HepG2 (cell line): Measurements from ENCODE around the gene C1R. TPM values are rescaled to one million over a fixed set of nuclear protein-coding genes. Genes with fewer than 3 reads are reported as not detected.
A peak's percentile ranks its signal among the peaks of the same experiment; 100 is the strongest.

Experiments used
- ATM ChIP-seq: fragments of 450-650 bp; IDR thresholded peaks from 2 replicates; pipeline ENCODE4 v1.7.1; 2017; ENCODE audit warnings: mild to moderate bottlenecking, borderline replicate concordance
- FLYWCH1 ChIP-seq: sonication (generic); formaldehyde crosslinking; IDR thresholded peaks from 2 replicates; pipeline ENCODE4 v1.8.1; 2023; ENCODE audit warnings: mild to moderate bottlenecking, missing genetic modification reagents
- FOXK1 ChIP-seq: sonication (generic); formaldehyde crosslinking; IDR thresholded peaks from 2 replicates; pipeline ENCODE4 v1.4.0; 2020; ENCODE audit warnings: low read depth, missing genetic modification reagents, borderline replicate concordance
- HOXA3 ChIP-seq: sonication (generic); formaldehyde crosslinking; IDR thresholded peaks from 2 replicates; pipeline ENCODE4 v1.5.0; 2020; ENCODE audit warnings: missing genetic modification reagents
- KLF12 ChIP-seq: sonication (generic); formaldehyde crosslinking; IDR thresholded peaks from 2 replicates; pipeline ENCODE4 v1.4.0; 2020; ENCODE audit warnings: missing genetic modification reagents, borderline replicate concordance
- NCOA5 ChIP-seq: sonication (generic); formaldehyde crosslinking; IDR thresholded peaks from 2 replicates; pipeline ENCODE4 v1.4.0; 2020; ENCODE audit warnings: missing genetic modification reagents
- RFX3 ChIP-seq: IDR thresholded peaks from 2 replicates; pipeline ENCODE4 v1.6.1; 2016; ENCODE audit warnings: missing biosample characterization, missing genetic modification reagents
- SRSF4 ChIP-seq: fragments of 200-400 bp; formaldehyde crosslinking; IDR thresholded peaks from one replicate; pipeline ENCODE4 v1.6.1; 2018; ENCODE audit warnings: mild to moderate bottlenecking, low read depth, low read length, moderate library complexity; ENCODE audit not compliant: poor library complexity, severe bottlenecking
- TEAD2 ChIP-seq: sonication (generic); formaldehyde crosslinking; IDR thresholded peaks from 2 replicates; pipeline ENCODE4 v1.9.0; 2021; ENCODE audit warnings: missing genetic modification reagents
- ZNF143 ChIP-seq: sonication (generic); formaldehyde crosslinking; IDR thresholded peaks from 2 replicates; pipeline ENCODE4 v1.4.0; 2020; ENCODE audit warnings: missing genetic modification reagents
- ZNF256 ChIP-seq: sonication (generic); formaldehyde crosslinking; conservative IDR thresholded peaks from 2 replicates; pipeline ENCODE4 v1.4.0; 2020; ENCODE audit warnings: missing genetic modification reagents
- ZNF629 ChIP-seq: sonication (generic); formaldehyde crosslinking; conservative IDR thresholded peaks from 2 replicates; pipeline ENCODE4 v1.5.0; 2020; ENCODE audit warnings: missing genetic modification reagents
- ZNF766 ChIP-seq: sonication (generic); formaldehyde crosslinking; IDR thresholded peaks from 2 replicates; pipeline ENCODE4 v1.5.0; 2020; ENCODE audit warnings: missing genetic modification reagents, borderline replicate concordance
- polyA plus RNA-seq, 8 experiments: library from polyadenylated mRNA; depleted of rRNA in 3 of 8; stranded (reverse) in 7 of 8; unstranded in 1 of 8; fragments of >200 nt; fragmentation: Illumina TruSeq in 4 of 8; extraction: Trizol in 4 of 8; gene quantifications; 2 replicates each; pipeline versions ENCODE4 v1.2.1 to v1.2.3, GENCODE V29; 2011 to 2016; ENCODE audit warnings: low read depth in 4 of 8, missing spikeins in 1 of 8, mixed read lengths in 1 of 8; ENCODE audit not compliant: insufficient read depth in 1 of 8
- total RNA-seq, 5 experiments: library from RNA; depleted of rRNA; stranded (reverse); fragments of >200 nt; fragmentation: Illumina TruSeq; extraction: Trizol; gene quantifications; 2 replicates each; pipeline ENCODE4 v1.2.3, GENCODE V29; 2016; ENCODE audit warnings: low read depth in 1 of 5
- TF ChIP-seq, protein P1 (sequence below): IDR thresholded peaks from 2 replicates; pipeline ENCODE4 v1.6.1; 2018; ENCODE audit warnings: missing genetic modification reagents
- TF ChIP-seq, protein P2 (sequence below): IDR thresholded peaks from 2 replicates; pipeline ENCODE4 v1.6.1; 2016; ENCODE audit warnings: missing compliant biosample characterization, missing genetic modification reagents, borderline replicate concordance
- TF ChIP-seq, protein P3 (sequence below): sonication (generic); formaldehyde crosslinking; IDR thresholded peaks from 2 replicates; pipeline ENCODE4 v1.8.0; 2022; ENCODE audit warnings: mild to moderate bottlenecking, missing genetic modification reagents, borderline replicate concordance
- TF ChIP-seq, protein P4 (sequence below): sonication (generic); formaldehyde crosslinking; IDR thresholded peaks from 2 replicates; pipeline ENCODE4 v1.5.1; 2020; ENCODE audit warnings: missing genetic modification reagents, mild to moderate bottlenecking, borderline replicate concordance
- TF ChIP-seq, protein P5 (sequence below): sonication (generic); formaldehyde crosslinking; IDR thresholded peaks from 2 replicates; pipeline ENCODE4 v1.5.0; 2020; ENCODE audit warnings: missing genetic modification reagents
- TF ChIP-seq, protein P6 (sequence below): IDR thresholded peaks from 2 replicates; pipeline ENCODE4 v1.6.1; 2018; ENCODE audit warnings: missing genetic modification reagents, mild to moderate bottlenecking, missing compliant biosample characterization
- TF ChIP-seq, protein P7 (sequence below): sonication (generic); formaldehyde crosslinking; IDR thresholded peaks from 2 replicates; pipeline ENCODE4 v1.8.0; 2022; ENCODE audit warnings: missing genetic modification reagents, low read depth, mild to moderate bottlenecking, borderline replicate concordance

Gene C1R
- total and polyA plus RNA-seq, 2 of the 13 experiments (the other 11 are each of a cell fraction or from before 2014, with no cell fraction given), result 3.5 to 6.5 TPM

DNA sequence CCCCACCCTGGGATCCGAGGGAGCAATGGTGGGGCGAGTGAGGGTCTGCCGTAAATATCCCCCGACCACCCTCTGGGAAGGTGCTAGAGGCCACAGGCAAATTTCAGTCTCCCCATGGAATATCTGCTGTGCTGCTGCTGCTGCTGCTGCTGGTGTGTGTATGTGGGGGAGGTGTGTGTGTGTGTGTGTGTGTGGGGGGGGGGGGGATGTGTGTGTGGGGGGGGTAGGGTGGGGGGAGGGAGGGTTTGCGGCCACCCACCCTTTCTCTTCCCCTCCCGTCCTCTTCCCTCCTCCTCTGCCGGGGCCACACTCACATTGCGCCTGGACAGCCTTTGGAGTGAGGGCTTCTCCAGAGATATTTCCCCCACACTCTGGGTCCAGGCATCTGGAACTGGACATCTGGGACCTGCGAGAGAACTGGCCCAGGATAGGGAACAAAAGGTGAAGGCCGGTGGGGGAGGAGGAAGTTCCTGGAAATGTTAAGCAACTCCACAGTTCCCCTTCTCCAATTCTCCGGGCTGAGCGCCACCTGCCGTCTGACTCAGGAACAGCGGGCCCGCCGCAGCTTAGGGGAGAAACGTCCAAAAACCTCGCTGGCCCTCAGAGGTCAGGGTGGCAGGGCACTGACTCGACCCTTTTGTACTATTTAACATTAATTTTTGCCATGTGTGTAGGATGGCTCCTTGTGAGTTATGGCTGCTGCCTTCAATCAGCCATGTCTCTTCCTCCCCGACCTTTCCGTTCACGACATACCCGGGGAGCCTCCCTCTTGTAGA is 16.7 kb upstream of the C1R start, which contains the start of gene C1RL (continued):
- TF ChIP-seq ZNF766 (CRISPR knock-in tag) (no peak), FOXK1 (CRISPR knock-in tag) (peak; percentile 21; the same call in 1 of the 2 replicates), NCOA5 (CRISPR knock-in tag) (no peak), ZNF629 (CRISPR knock-in tag) (no peak), ATM (no peak), TEAD2 (CRISPR knock-in tag) (no peak), RFX3 (CRISPR knock-in tag) (no peak), HOXA3 (CRISPR knock-in tag) (peak; percentile 66; the same call in 1 of the 2 replicates), ZNF143 (CRISPR knock-in tag) (no peak), SRSF4 (no peak), ZNF256 (CRISPR knock-in tag) (no peak), KLF12 (CRISPR knock-in tag) (no peak), FLYWCH1 (no peak)
- TF ChIP-seq, protein P1, sequence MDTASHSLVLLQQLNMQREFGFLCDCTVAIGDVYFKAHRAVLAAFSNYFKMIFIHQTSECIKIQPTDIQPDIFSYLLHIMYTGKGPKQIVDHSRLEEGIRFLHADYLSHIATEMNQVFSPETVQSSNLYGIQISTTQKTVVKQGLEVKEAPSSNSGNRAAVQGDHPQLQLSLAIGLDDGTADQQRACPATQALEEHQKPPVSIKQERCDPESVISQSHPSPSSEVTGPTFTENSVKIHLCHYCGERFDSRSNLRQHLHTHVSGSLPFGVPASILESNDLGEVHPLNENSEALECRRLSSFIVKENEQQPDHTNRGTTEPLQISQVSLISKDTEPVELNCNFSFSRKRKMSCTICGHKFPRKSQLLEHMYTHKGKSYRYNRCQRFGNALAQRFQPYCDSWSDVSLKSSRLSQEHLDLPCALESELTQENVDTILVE, result no peak
- TF ChIP-seq, protein P2, sequence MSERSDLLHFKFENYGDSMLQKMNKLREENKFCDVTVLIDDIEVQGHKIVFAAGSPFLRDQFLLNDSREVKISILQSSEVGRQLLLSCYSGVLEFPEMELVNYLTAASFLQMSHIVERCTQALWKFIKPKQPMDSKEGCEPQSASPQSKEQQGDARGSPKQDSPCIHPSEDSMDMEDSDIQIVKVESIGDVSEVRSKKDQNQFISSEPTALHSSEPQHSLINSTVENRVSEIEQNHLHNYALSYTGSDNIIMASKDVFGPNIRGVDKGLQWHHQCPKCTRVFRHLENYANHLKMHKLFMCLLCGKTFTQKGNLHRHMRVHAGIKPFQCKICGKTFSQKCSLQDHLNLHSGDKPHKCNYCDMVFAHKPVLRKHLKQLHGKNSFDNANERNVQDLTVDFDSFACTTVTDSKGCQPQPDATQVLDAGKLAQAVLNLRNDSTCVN, result peak; percentile 63; the same call in 1 of the 2 replicates
- TF ChIP-seq, protein P3, sequence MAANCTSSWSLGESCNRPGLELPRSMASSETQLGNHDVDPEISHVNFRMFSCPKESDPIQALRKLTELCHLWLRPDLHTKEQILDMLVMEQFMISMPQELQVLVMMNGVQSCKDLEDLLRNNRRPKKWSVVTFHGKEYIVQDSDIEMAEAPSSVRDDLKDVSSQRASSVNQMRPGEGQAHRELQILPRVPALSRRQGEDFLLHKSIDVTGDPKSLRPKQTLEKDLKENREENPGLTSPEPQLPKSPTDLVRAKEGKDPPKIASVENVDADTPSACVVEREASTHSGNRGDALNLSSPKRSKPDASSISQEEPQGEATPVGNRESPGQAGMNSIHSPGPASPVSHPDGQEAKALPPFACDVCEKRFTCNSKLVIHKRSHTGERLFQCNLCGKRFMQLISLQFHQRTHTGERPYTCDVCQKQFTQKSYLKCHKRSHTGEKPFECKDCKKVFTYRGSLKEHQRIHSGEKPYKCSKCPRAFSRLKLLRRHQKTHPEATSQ, result no peak
- TF ChIP-seq, protein P4, sequence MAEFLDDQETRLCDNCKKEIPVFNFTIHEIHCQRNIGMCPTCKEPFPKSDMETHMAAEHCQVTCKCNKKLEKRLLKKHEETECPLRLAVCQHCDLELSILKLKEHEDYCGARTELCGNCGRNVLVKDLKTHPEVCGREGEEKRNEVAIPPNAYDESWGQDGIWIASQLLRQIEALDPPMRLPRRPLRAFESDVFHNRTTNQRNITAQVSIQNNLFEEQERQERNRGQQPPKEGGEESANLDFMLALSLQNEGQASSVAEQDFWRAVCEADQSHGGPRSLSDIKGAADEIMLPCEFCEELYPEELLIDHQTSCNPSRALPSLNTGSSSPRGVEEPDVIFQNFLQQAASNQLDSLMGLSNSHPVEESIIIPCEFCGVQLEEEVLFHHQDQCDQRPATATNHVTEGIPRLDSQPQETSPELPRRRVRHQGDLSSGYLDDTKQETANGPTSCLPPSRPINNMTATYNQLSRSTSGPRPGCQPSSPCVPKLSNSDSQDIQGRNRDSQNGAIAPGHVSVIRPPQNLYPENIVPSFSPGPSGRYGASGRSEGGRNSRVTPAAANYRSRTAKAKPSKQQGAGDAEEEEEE, result no peak; the same call in 1 of the 2 replicates
- TF ChIP-seq, protein P5, sequence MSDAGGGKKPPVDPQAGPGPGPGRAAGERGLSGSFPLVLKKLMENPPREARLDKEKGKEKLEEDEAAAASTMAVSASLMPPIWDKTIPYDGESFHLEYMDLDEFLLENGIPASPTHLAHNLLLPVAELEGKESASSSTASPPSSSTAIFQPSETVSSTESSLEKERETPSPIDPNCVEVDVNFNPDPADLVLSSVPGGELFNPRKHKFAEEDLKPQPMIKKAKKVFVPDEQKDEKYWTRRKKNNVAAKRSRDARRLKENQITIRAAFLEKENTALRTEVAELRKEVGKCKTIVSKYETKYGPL (CRISPR knock-in tag), result no peak
- TF ChIP-seq, protein P6, sequence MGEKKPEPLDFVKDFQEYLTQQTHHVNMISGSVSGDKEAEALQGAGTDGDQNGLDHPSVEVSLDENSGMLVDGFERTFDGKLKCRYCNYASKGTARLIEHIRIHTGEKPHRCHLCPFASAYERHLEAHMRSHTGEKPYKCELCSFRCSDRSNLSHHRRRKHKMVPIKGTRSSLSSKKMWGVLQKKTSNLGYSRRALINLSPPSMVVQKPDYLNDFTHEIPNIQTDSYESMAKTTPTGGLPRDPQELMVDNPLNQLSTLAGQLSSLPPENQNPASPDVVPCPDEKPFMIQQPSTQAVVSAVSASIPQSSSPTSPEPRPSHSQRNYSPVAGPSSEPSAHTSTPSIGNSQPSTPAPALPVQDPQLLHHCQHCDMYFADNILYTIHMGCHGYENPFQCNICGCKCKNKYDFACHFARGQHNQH (CRISPR knock-in tag), result no peak; the same call in 1 of the 2 replicates
- TF ChIP-seq, protein P7, sequence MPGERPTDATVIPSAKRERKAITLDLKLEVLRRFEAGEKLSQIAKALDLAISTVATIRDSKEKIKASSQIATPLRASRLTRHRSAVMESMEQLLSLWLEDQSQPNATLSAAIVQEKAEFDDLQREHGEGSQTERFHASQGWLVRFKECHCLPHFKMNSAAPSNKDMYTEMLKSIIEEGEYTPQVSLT (CRISPR knock-in tag), result no peak
